Heart left ventricle (tissue), 16 donors: ENCODE measurements around the gene ERCC4. TPM values are rescaled to one million over a fixed set of nuclear protein-coding genes. Genes with fewer than 3 reads are reported as not detected.

Source experiments
- ATAC-seq, 4 donors: fragments of 200-7000 bp; cut with Tn5 transposase; one replicate each; pipeline ENCODE4 v1.9.1; 2020 to 2022; ENCODE audit warnings: moderate library complexity in 4 of 4, mild to moderate bottlenecking in 3 of 4, moderate number of reproducible peaks in 1 of 4
- DNase-seq, 5 donors: peaks; one replicate each; pipeline ENCODE4 v3.0.0-alpha.2; 2020
- H3K27ac ChIP-seq, 12 donors: fragments of 200-600 bp; sonication (generic) in 4 of 12; one replicate each; pipeline versions ENCODE4 v1.5.0 to v1.8.0; 2016 to 2022; ENCODE audit warnings: mild to moderate bottlenecking in 2 of 12
- H3K27me3 ChIP-seq, 9 donors: fragments of 200-600 bp; sonication (generic) in 2 of 9; one replicate each; pipeline versions ENCODE4 v1.5.1 to v1.8.0; 2016 to 2022; ENCODE audit warnings: mild to moderate bottlenecking in 3 of 9
- H3K36me3 ChIP-seq, 9 donors: fragments of 200-600 bp; sonication (generic) in 2 of 9; one replicate each; pipeline versions ENCODE4 v1.5.0 to v1.8.0; 2018 to 2022; ENCODE audit warnings: mild to moderate bottlenecking in 2 of 9
- H3K4me1 ChIP-seq, 12 donors: fragments of 200-600 bp; sonication (generic) in 4 of 12; one replicate each; pipeline versions ENCODE4 v1.5.0 to v1.8.0; 2016 to 2022; ENCODE audit warnings: mild to moderate bottlenecking in 3 of 12
- H3K4me3 ChIP-seq, 12 donors: fragments of 200-600 bp; sonication (generic) in 4 of 12; one replicate each; pipeline versions ENCODE4 v1.5.0 to v1.8.0; 2017 to 2022; ENCODE audit warnings: mild to moderate bottlenecking in 9 of 12, moderate library complexity in 4 of 12
- H3K9me3 ChIP-seq, 12 donors: fragments of 200-600 bp; sonication (generic) in 4 of 12; one replicate each; pipeline versions ENCODE4 v1.5.0 to v1.8.0; 2016 to 2022; ENCODE audit warnings: mild to moderate bottlenecking in 1 of 12
- POLR2A ChIP-seq, 2 donors: fragments of 450-650 bp; IDR thresholded peaks; one replicate each; pipeline ENCODE4 v1.6.1; 2017; ENCODE audit warnings: antibody characterized with exemption in 2 of 2, mild to moderate bottlenecking in 2 of 2, moderate library complexity in 2 of 2
- WGBS, 4 donors: extraction: QIAGEN DNeasy Blood & Tissue Kit in 2 of 4; methylation state at CpG; one replicate each; pipeline versions ENCODE4 v1.1.5 to v1.1.7; 2013 to 2018; 5-methylcytosine and 5-hydroxymethylcytosine counted together
- intact Hi-C, 10 donors: fragments of 100-400 bp; cut with DNase I; formaldehyde crosslinking; loops; one replicate each; pipeline versions ENCODE4 v1.11.1 to v1.14.2; 2022
- polyA plus RNA-seq, 2 donors: library from polyadenylated mRNA; stranded (reverse); fragments of 200-250 nt; gene quantifications; one replicate each; pipeline ENCODE4 v1.2.3, GENCODE V29; 2013
- total RNA-seq, 9 donors: library from RNA; depleted of rRNA in 2 of 9; stranded (reverse); fragments of >200 nt in 2 of 9; fragmentation: NEBNext Ultra II Directional in 3 of 9; extraction: Animal tissue kit (Norgen Biotek cat#: 25700) in 3 of 9; gene quantifications; one replicate each; pipeline versions ENCODE4 v1.1.0 to v1.2.4, GENCODE V29; 2016 to 2023
- TF ChIP-seq, protein P1 (sequence below), 12 donors: fragments of 200-600 bp; sonication (generic) in 4 of 12; IDR thresholded peaks; one replicate each; pipeline versions ENCODE4 v1.5.0 to v1.8.0; 2018 to 2022; ENCODE audit warnings: antibody characterized with exemption in 12 of 12, mild to moderate bottlenecking in 5 of 12
- donor health status: ischemic (EF 13 %, LVEDD 7.1; RV severe dilation, severe dysfunction).
- donor health status: healthy with polysubstance abuse.
- donor health status: DM: no; HTN: yes; CAD: no.
- donor health status: DM: no; HTN: no; CAD: no.
- donor health status: ischemic (EF 25% LVEDD 6.9; RV normal size, moderate dysfunction).
- donor health status: ischemic (EF 25% LVEDD 5.7; RV mildly dilated, moderate dysfunction).
- donor health status: healthy.
- donor health status: DM: yes; HTN: yes; CAD: no.
- donor health status: ischemic (EF 35%, LVEDD 5.7; RV mildly dilated, moderate dysfunction).
- donor health status: nonischemic (EF 11% LVEDD 7.7; RV severe dilation, severe dysfunction).
- donor health status: DM: yes; HTN: yes; CAD: no.
- donor health status: PGD.
- donor health status: ischemic (EF 29% LVEDD 5.4; RV normal size, mild dysfunction).
- donor health status: nonischemic (EF 23%, LVEDD 6.1; RV moderate dilation, normal function).

Gene ERCC4
- total and polyA plus RNA-seq, 11 donors, result 1.4 to 15.2 (median 8.1) TPM

DNA sequence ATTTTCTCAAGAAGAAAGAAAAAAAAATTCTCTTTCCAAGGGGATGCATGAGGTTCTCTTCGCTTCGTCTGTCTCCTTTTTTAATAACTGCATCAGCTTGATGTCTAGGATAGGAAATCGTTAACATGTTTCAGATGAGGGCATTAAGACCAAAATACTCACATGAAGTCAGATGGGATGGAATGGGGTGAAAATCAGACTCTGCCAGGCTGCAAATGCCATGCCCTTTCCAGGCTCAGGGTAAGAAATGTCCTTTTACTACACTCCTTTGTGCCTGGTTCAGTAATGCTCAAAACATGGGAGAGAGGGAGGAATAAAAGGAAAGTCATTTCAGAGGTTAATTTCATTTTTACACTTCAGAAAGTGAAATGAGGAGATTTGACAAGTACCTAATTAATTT, 21.7 kb upstream of the ERCC4 start:
- intact Hi-C loops, result no loop called here
- DNase-seq, result peak in 2 of 5 donors; percentile 19 to 37
- 47 to 72% (median 56%) methylated on average over 3 of the region's 3 CpGs for WGBS, 4 donors

DNA sequence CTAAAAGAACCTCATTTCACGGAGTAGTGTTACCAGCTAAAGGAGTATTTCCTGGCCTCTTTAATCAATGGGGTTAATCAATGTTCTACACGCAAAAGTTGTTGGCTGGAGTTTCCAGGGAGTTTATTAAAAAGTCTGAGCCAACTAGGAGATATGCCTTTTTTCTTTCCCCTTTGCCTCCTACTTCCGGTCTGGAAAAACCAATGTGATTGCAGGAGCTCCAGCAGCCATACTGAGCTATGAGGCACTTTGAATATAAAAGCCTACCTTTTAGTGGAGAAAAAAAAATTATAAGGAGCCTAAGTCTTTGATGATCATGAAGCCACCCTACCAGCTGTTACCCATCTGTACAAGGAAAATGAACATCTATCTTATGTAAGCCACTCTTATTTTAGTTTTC, 17.9 kb upstream of the ERCC4 start:
- no peak for ATAC-seq

More for the DNA sequence above, 21.7 kb upstream of the ERCC4 start:
- peaks cover 0 to 19% (median 0%) of the 10 kb centered on the region in 12 donors for H3K9me3 ChIP-seq
- no peak overlapping the region for H3K4me3 ChIP-seq
- TF ChIP-seq, protein P1, sequence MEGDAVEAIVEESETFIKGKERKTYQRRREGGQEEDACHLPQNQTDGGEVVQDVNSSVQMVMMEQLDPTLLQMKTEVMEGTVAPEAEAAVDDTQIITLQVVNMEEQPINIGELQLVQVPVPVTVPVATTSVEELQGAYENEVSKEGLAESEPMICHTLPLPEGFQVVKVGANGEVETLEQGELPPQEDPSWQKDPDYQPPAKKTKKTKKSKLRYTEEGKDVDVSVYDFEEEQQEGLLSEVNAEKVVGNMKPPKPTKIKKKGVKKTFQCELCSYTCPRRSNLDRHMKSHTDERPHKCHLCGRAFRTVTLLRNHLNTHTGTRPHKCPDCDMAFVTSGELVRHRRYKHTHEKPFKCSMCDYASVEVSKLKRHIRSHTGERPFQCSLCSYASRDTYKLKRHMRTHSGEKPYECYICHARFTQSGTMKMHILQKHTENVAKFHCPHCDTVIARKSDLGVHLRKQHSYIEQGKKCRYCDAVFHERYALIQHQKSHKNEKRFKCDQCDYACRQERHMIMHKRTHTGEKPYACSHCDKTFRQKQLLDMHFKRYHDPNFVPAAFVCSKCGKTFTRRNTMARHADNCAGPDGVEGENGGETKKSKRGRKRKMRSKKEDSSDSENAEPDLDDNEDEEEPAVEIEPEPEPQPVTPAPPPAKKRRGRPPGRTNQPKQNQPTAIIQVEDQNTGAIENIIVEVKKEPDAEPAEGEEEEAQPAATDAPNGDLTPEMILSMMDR (IDR thresholded peaks at IDR 0.05), result no peak
- no peak for TF ChIP-seq POLR2A (IDR thresholded peaks at IDR 0.05)
- H3K4me1 ChIP-seq, result peaks cover 0 to 18% (median 1%) of the 10 kb centered on the region in 12 donors
- ATAC-seq, result peak; percentile 72 to 95 (median 89)
- H3K27ac ChIP-seq, result peak overlapping the region in 8 of 12 donors; percentile 18 to 94 (median 82)
- H3K36me3 ChIP-seq, result no peaks in the 10 kb centered on the region
- peaks cover 0 to 5% (median 0%) of the 10 kb centered on the region in 9 donors for H3K27me3 ChIP-seq

DNA sequence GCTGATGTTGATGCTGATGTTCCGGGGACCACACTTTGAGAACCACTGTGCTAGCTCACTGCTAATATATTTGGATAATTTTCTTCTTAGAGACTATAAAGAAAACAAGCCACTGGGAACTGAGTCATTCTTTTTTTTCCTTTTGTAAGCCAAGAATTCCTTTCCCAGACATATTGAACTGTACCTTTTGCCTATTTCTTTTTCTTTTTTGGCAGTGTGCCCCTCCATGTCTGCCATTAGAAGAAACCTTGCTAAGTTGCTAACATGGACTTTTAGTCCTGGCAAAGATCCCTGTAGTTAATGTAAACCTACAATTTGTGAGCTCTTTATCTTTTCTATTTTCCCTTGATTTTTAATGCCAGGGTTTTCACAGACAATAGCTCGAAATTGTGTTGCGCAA, 17.3 kb upstream of the ERCC4 start:
- WGBS, 4 donors, result 82 to 93% (median 85%) methylated on average over 3 of the region's 3 CpGs
- intact Hi-C loops, result no loop called here

More for the DNA sequence above, 17.9 kb upstream of the ERCC4 start:
- Histone ChIP-seq H3K27me3 (peaks cover 0 to 5% (median 0%) of the 10 kb centered on the region in 9 donors), H3K4me3 (no peak overlapping the region), H3K27ac (no peak overlapping the region), H3K4me1 (peaks cover 0 to 18% (median 1%) of the 10 kb centered on the region in 12 donors), H3K9me3 (peaks cover 0 to 13% (median 0%) of the 10 kb centered on the region in 12 donors), H3K36me3 (no peaks in the 10 kb centered on the region)
- TF ChIP-seq POLR2A (IDR thresholded peaks at IDR 0.05), result no peak
- TF ChIP-seq, protein P1 (IDR thresholded peaks at IDR 0.05), result no peak
- 80 to 90% (median 85%) methylated on average over 3 of the region's 3 CpGs for WGBS, 4 donors
- intact Hi-C loops, result no loop called here
- no peak for DNase-seq

DNA sequence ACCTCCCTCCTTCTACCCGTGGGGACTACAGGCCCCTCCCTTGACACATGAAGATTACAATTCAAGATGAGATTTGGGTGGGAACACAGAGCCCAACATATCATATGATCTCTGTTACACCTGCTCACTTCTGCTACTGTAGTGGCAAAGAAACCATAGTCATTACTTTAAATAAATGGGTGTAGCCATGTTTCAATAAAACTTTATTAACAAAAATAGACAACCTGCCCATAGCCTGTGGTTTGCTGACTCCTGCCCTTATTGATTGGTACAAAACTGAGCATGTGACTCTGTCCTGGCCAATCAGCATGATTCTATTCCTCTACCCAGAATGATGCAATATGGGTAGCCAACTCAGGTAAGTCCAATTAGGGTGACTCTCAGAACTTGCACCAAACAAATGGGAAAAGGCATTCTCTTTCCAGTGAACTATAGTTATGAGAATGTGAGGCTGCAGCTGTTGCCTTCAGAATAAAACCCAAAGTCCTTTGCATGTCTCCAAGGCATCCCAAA, 15.7 kb upstream of the ERCC4 start:
- H3K36me3 ChIP-seq, result no peaks in the 10 kb centered on the region
- intact Hi-C loops, result no loop called here
- TF ChIP-seq POLR2A (IDR thresholded peaks at IDR 0.05), result no peak
- TF ChIP-seq, protein P1 (IDR thresholded peaks at IDR 0.05), result no peak

More for the DNA sequence above, 17.3 kb upstream of the ERCC4 start:
- Histone ChIP-seq H3K27ac (no peak overlapping the region), H3K9me3 (peaks cover 0 to 13% (median 0%) of the 10 kb centered on the region in 12 donors), H3K4me1 (peaks cover 0 to 15% (median 1%) of the 10 kb centered on the region in 12 donors), H3K4me3 (no peak overlapping the region), H3K27me3 (peaks cover 0 to 5% (median 0%) of the 10 kb centered on the region in 9 donors), H3K36me3 (no peaks in the 10 kb centered on the region)
- no peak for ATAC-seq
- TF ChIP-seq POLR2A (IDR thresholded peaks at IDR 0.05), result no peak
- TF ChIP-seq, protein P1 (IDR thresholded peaks at IDR 0.05), result no peak
- no peak for DNase-seq

More for the DNA sequence above, 15.7 kb upstream of the ERCC4 start:
- peaks cover 0 to 7% (median 0%) of the 10 kb centered on the region in 12 donors for H3K4me1 ChIP-seq
- no peak for DNase-seq
- no peak overlapping the region for H3K27ac ChIP-seq
- H3K4me3 ChIP-seq, result no peak overlapping the region
- H3K9me3 ChIP-seq, result peaks cover 0 to 13% (median 0%) of the 10 kb centered on the region in 12 donors
- ATAC-seq, result no peak
- WGBS, 4 donors, result 55 to 76% (median 72%) methylated on average over 1 of the region's 1 CpG
- peaks cover 0 to 5% (median 0%) of the 10 kb centered on the region in 9 donors for H3K27me3 ChIP-seq
